ENCODE measurements around the gene GRPR. TPM values are rescaled to one million over a fixed set of nuclear protein-coding genes. Genes with fewer than 3 reads are reported as not detected.

GRPR gene
- total RNA-seq, 3 donors from 2014 or later, result 0.19 to 3.5 TPM; not detected in 1

DNA sequence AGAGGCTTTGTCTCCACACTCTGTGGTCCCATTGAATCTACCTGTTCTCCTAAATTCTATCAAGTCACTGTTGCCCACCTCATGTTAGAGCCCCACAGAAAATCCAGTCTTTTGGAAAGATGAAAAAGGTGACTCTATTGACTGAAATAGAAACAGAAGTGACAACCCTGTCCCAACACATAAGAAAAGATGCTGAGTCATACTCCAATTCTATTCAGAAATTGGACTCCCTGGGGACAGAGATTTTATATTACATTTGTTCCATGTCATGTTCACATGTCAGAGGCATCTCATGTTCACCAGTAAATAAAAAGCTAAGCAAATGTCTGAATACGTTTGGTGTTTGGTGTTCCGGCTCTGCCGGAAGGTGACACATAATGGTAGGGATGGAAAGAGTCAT, 2.9 kb upstream of the GRPR start:
- H3K4me1 ChIP-seq (ENCODE audit: low read depth), result no peaks in the 10 kb centered on the region
- intact Hi-C loops (cut with DNase I, micrococcal nuclease), result no loop called here
- no peaks in the 10 kb centered on the region for H3K36me3 ChIP-seq (ENCODE audit: low read depth)
- TF ChIP-seq CTCF (IDR thresholded peaks at IDR 0.05), result no peak
- H3K4me3 ChIP-seq, result no peak overlapping the region
- no peak for ATAC-seq
- no peak for DNase-seq
- no peaks in the 10 kb centered on the region for H3K9me3 ChIP-seq

GRCh38 chrX:16124201-16124600, 836 bp downstream of the GRPR start:
- intact Hi-C loops (cut with DNase I, micrococcal nuclease), result no loop called here
- no peak for ATAC-seq

DNA sequence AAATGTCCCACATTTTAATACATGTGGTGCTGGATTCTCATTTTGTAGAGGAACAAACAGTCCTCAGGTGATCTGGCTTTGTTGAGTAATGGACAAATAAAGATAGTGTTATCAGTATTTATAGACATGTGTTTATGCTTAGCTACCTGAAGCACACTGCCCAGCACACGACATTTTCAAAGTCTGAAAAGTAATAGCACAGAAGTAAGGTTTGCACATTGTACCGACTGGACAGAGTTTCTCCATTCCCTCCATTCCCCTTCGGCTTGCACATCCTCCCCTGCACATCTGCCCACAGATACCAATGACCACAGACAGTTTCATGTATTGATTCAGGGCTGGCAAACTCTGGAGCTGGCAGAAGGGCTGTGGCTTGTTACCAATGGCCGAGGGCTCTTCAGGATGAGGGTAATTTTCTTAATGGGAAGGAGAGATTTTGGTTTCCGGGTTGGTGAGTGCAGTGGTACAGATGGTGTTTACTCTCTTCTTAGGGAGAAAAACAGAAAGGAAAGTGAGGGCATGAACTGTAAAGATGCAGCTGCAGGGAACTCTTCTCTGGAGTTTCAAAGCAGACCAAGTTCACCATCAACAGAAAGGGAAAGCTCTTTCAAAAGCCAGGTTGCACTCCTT, 2.3 kb downstream of the GRPR start:
- ATAC-seq, result no peak
- Histone ChIP-seq H3K36me3 (ENCODE audit: low read depth) (no peaks in the 10 kb centered on the region), H3K4me1 (ENCODE audit: low read depth) (no peaks in the 10 kb centered on the region), H3K4me3 (no peak overlapping the region), H3K9me3 (no peaks in the 10 kb centered on the region)
- TF ChIP-seq CTCF (IDR thresholded peaks at IDR 0.05), result no peak
- DNase-seq, result no peak
- intact Hi-C loops (cut with DNase I, micrococcal nuclease), result no loop called here

More at GRCh38 chrX:16124201-16124600, 836 bp downstream of the GRPR start:
- TF ChIP-seq CTCF (IDR thresholded peaks at IDR 0.05), result no peak
- Histone ChIP-seq H3K9me3 (no peaks in the 10 kb centered on the region), H3K36me3 (ENCODE audit: low read depth) (no peaks in the 10 kb centered on the region), H3K4me1 (ENCODE audit: low read depth) (no peaks in the 10 kb centered on the region), H3K4me3 (no peak overlapping the region)
- DNase-seq, result no peak

- Histone ChIP-seq H3K4me1 (ENCODE audit: low read depth) (no peaks in the 10 kb centered on the region), H3K4me3 (no peak overlapping the region), H3K9me3 (no peaks in the 10 kb centered on the region), H3K36me3 (ENCODE audit: low read depth) (no peaks in the 10 kb centered on the region)
- intact Hi-C loops (cut with DNase I, micrococcal nuclease), result no loop called here
- DNase-seq (no peak), ATAC-seq (no peak)
- TF ChIP-seq CTCF (IDR thresholded peaks at IDR 0.05), result no peak
These were observed 7.3 kb downstream of the GRPR start for GRCh38 chrX:16130707-16131106.

- DNase-seq (no peak), ATAC-seq (no peak)
- intact Hi-C loops (cut with DNase I, micrococcal nuclease), result no loop called here
- Histone ChIP-seq H3K36me3 (ENCODE audit: low read depth) (no peaks in the 10 kb centered on the region), H3K4me1 (ENCODE audit: low read depth) (no peaks in the 10 kb centered on the region), H3K9me3 (no peaks in the 10 kb centered on the region), H3K4me3 (no peak overlapping the region)
- no peak for TF ChIP-seq CTCF (IDR thresholded peaks at IDR 0.05)
These were observed 11.6 kb downstream of the GRPR start for GRCh38 chrX:16134936-16135335.

DNA sequence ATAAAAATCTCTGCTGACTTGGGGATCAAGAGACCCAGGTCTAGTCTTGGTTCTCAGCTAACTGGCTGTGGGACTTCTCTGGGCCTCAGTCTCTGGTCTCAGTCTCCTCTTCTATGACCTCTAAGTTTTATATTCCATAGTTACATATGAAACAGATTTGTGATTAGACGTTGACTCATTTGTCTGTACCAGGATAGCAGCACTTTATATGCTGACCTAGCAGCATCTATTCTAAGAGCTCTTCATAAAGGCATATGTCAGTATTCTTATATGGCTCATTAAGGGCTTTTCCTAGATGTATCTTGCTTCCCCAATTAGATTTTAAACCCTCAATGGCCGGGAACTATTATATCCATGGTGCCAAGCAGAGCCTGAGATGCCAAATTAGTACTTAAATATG, 12.7 kb downstream of the GRPR start:
- H3K36me3 ChIP-seq (ENCODE audit: low read depth), result no peaks in the 10 kb centered on the region
- H3K4me3 ChIP-seq, result no peak overlapping the region
- intact Hi-C loops (cut with DNase I, micrococcal nuclease), result no loop called here
- DNase-seq, result no peak
- ATAC-seq, result no peak
- no peaks in the 10 kb centered on the region for H3K4me1 ChIP-seq (ENCODE audit: low read depth)
- no peak for TF ChIP-seq CTCF (IDR thresholded peaks at IDR 0.05)
- H3K9me3 ChIP-seq, result no peaks in the 10 kb centered on the region

Data from mucosa of descending colon (tissue), 3 donors.